Esophagus muscularis mucosa (tissue), 4 donors: Measurements from ENCODE around the gene NAGPA.

Experiments
- CTCF ChIP-seq, 3 experiments: fragments of 200-600 bp in 2 of 3; fragments of 450-650 bp in 1 of 3; sonication (generic) in 2 of 3; IDR thresholded peaks; one replicate each; pipeline ENCODE4 v1.5.1; 2017 to 2019; ENCODE audit warnings: antibody characterized with exemption in 3 of 3, mild to moderate bottlenecking in 2 of 3, moderate library complexity in 1 of 3
- EP300 ChIP-seq: sonication (generic); formaldehyde crosslinking; IDR thresholded peaks from one replicate; pipeline ENCODE4 v1.6.1; 2017; ENCODE audit warnings: antibody characterized with exemption
- POLR2A ChIP-seq: fragments of 450-650 bp; IDR thresholded peaks from one replicate; pipeline ENCODE4 v1.6.1; 2017; ENCODE audit warnings: antibody characterized with exemption, moderate library complexity, mild to moderate bottlenecking, low read depth

GRCh38 chr16:5069854-5070253 is 36.1 kb upstream of the NAGPA start:
- TF ChIP-seq CTCF (IDR thresholded peaks at IDR 0.05) (no peak), POLR2A (no peak), EP300 (no peak)
